Measurements from ENCODE around the gene HOXA4. TPM values are rescaled to one million over a fixed set of nuclear protein-coding genes. Genes with fewer than 3 reads are reported as not detected.

The HOXA4 gene
- total RNA-seq, 1 donor, result 0.72 TPM

- no peaks in the 10 kb centered on the region for H3K4me1 ChIP-seq (ENCODE audit: insufficient read depth, low read length)
- H3K36me3 ChIP-seq (ENCODE audit: insufficient read depth, low read length), result no peaks in the 10 kb centered on the region
- H3K27ac ChIP-seq (ENCODE audit: low read depth, low read length), result no peak overlapping the region
- H3K27me3 ChIP-seq (ENCODE audit: insufficient read depth, low read length), result no peaks in the 10 kb centered on the region
- no peak for TF ChIP-seq CTCF (IDR thresholded peaks at IDR 0.05; ENCODE audit: extremely low read depth, low read depth, low read length)
- no peaks in the 10 kb centered on the region for H3K9me3 ChIP-seq (ENCODE audit: low read depth, low read length)
- H4K20me1 ChIP-seq (ENCODE audit: insufficient read depth, low read length), result no peaks in the 10 kb centered on the region
- H3K4me2 ChIP-seq (ENCODE audit: insufficient read depth, low read length), result peak overlapping the region; percentile 41
- peak overlapping the region; percentile 13 for H2AFZ ChIP-seq (ENCODE audit: low read length)
- no peak for DNase-seq (ENCODE audit: insufficient read length, low spot score, missing footprints)
- no peaks in the 10 kb centered on the region for H3K79me2 ChIP-seq (ENCODE audit: insufficient read depth, low read length)
- peak overlapping the region; percentile 27 for H3K4me3 ChIP-seq (ENCODE audit: insufficient read depth, low read length)
These were observed 42.3 kb downstream of the HOXA4 start for GRCh38 chr7:27088002-27088922.

GRCh38 chr7:27083646-27084045, 46.9 kb downstream of the HOXA4 start:
- H3K9me3 ChIP-seq (ENCODE audit: low read depth, low read length), result no peaks in the 10 kb centered on the region
- H4K20me1 ChIP-seq (ENCODE audit: insufficient read depth, low read length), result no peaks in the 10 kb centered on the region
- DNase-seq (ENCODE audit: insufficient read length, low spot score, missing footprints), result no peak
- no peak overlapping the region for H2AFZ ChIP-seq (ENCODE audit: low read length)
- no peak overlapping the region for H3K4me2 ChIP-seq (ENCODE audit: insufficient read depth, low read length)
- H3K4me1 ChIP-seq (ENCODE audit: insufficient read depth, low read length), result peaks cover 4% of the 10 kb centered on the region
- no peaks in the 10 kb centered on the region for H3K27me3 ChIP-seq (ENCODE audit: insufficient read depth, low read length)
- TF ChIP-seq CTCF (IDR thresholded peaks at IDR 0.05; ENCODE audit: extremely low read depth, low read depth, low read length), result no peak
- H3K79me2 ChIP-seq (ENCODE audit: insufficient read depth, low read length), result no peaks in the 10 kb centered on the region
- no peak overlapping the region for H3K27ac ChIP-seq (ENCODE audit: low read depth, low read length)
- H3K4me3 ChIP-seq (ENCODE audit: insufficient read depth, low read length), result no peak overlapping the region
- H3K36me3 ChIP-seq (ENCODE audit: insufficient read depth, low read length), result no peaks in the 10 kb centered on the region

GRCh38 chr7:27082171-27082570, 48.4 kb downstream of the HOXA4 start:
- no peak for DNase-seq (ENCODE audit: insufficient read length, low spot score, missing footprints)
- Histone ChIP-seq H3K79me2 (ENCODE audit: insufficient read depth, low read length) (no peaks in the 10 kb centered on the region), H3K27ac (ENCODE audit: low read depth, low read length) (no peak overlapping the region), H3K4me1 (ENCODE audit: insufficient read depth, low read length) (peaks cover 4% of the 10 kb centered on the region), H3K4me3 (ENCODE audit: insufficient read depth, low read length) (no peak overlapping the region), H3K27me3 (ENCODE audit: insufficient read depth, low read length) (no peaks in the 10 kb centered on the region), H4K20me1 (ENCODE audit: insufficient read depth, low read length) (no peaks in the 10 kb centered on the region), H3K4me2 (ENCODE audit: insufficient read depth, low read length) (no peak overlapping the region), H3K36me3 (ENCODE audit: insufficient read depth, low read length) (no peaks in the 10 kb centered on the region), H2AFZ (ENCODE audit: low read length) (no peak overlapping the region), H3K9me3 (ENCODE audit: low read depth, low read length) (no peaks in the 10 kb centered on the region)
- no peak for TF ChIP-seq CTCF (IDR thresholded peaks at IDR 0.05; ENCODE audit: extremely low read depth, low read depth, low read length)

- Histone ChIP-seq H3K27ac (ENCODE audit: low read depth, low read length) (no peak overlapping the region), H3K27me3 (ENCODE audit: insufficient read depth, low read length) (no peaks in the 10 kb centered on the region), H4K20me1 (ENCODE audit: insufficient read depth, low read length) (no peaks in the 10 kb centered on the region), H3K36me3 (ENCODE audit: insufficient read depth, low read length) (no peaks in the 10 kb centered on the region), H3K4me1 (ENCODE audit: insufficient read depth, low read length) (peaks cover 4% of the 10 kb centered on the region), H2AFZ (ENCODE audit: low read length) (no peak overlapping the region), H3K9me3 (ENCODE audit: low read depth, low read length) (no peaks in the 10 kb centered on the region), H3K4me2 (ENCODE audit: insufficient read depth, low read length) (no peak overlapping the region), H3K79me2 (ENCODE audit: insufficient read depth, low read length) (no peaks in the 10 kb centered on the region), H3K4me3 (ENCODE audit: insufficient read depth, low read length) (no peak overlapping the region)
- no peak for DNase-seq (ENCODE audit: insufficient read length, low spot score, missing footprints)
- TF ChIP-seq CTCF (IDR thresholded peaks at IDR 0.05; ENCODE audit: extremely low read depth, low read depth, low read length), result no peak
These were observed 49.6 kb downstream of the HOXA4 start for GRCh38 chr7:27080844-27081436.
